ENCODE results near the gene WFDC2.

- TF ChIP-seq CTCF (IDR thresholded peaks at IDR 0.05 in 4 of 5, conservative IDR thresholded peaks at IDR 0.05 in 1 of 5) (no peak), POLR2A (IDR thresholded peaks at IDR 0.05) (no peak)
Measured at GRCh38 chr20:45509091-45509490, 39.5 kb downstream of the WFDC2 start.

All from gastrocnemius medialis (tissue), 4 donors.